ENCODE measurements around the gene AMY2B.
"Not testable (repeated sequence)": the region's sequence is repeated elsewhere in the genome, so short reads cannot be mapped to it uniquely, and the experiment has no call there.

AMY2B gene

GRCh38 chr1:103571289-103571688, at the start of gene AMY2B:
Gene AMY2B (plus strand): TSS chr1:103571589. CDS start chr1:103571603, 14 bp downstream.
- not testable (repeated sequence) for DNase-seq

- no peak for DNase-seq
These were observed 48.0 kb upstream of the AMY2B start for GRCh38 chr1:103523346-103523745.

GRCh38 chr1:103525114-103525606, 46.2 kb upstream of the AMY2B start:
- peak in 1 of 2 experiments; percentile 33 for DNase-seq

GRCh38 chr1:103525607-103526507, 45.5 kb upstream of the AMY2B start, which contains the start of gene RNPC3:
Gene RNPC3 (plus strand): TSS chr1:103525699. CDS start chr1:103526071, 372 bp downstream.
- DNase-seq, result peak; percentile 75 to 85

GRCh38 chr1:103527331-103527730, 44.1 kb upstream of the AMY2B start:
- no peak for DNase-seq

GRCh38 chr1:103529746-103530145, 41.6 kb upstream of the AMY2B start:
- no peak for DNase-seq

GRCh38 chr1:103538226-103538625, 33.2 kb upstream of the AMY2B start:
- DNase-seq, result no peak

GRCh38 chr1:103541431-103541830, 30.0 kb upstream of the AMY2B start:
- DNase-seq, result no peak

- no peak for DNase-seq
These were observed 24.9 kb upstream of the AMY2B start for GRCh38 chr1:103546496-103546895.

- DNase-seq, result no peak
These were observed 23.5 kb upstream of the AMY2B start for GRCh38 chr1:103547840-103548239.

GRCh38 chr1:103560427-103560826, 11.0 kb upstream of the AMY2B start:
- DNase-seq, result no peak

- DNase-seq, result not testable (repeated sequence)
These were observed 10.3 kb upstream of the AMY2B start for GRCh38 chr1:103561124-103561523.

- DNase-seq, result no peak
These were observed 9.6 kb upstream of the AMY2B start for GRCh38 chr1:103561643-103562395.

- no peak for DNase-seq
These were observed 8.3 kb upstream of the AMY2B start for GRCh38 chr1:103563056-103563455.

- no peak for DNase-seq
These were observed 1.9 kb upstream of the AMY2B start for GRCh38 chr1:103569493-103569892.

- no peak for DNase-seq
These were observed 4.7 kb downstream of the AMY2B start for GRCh38 chr1:103576065-103576464.

GRCh38 chr1:103576784-103577183, 5.4 kb downstream of the AMY2B start:
- DNase-seq, result not testable (repeated sequence)

GRCh38 chr1:103582464-103582863, 11.1 kb downstream of the AMY2B start:
- peak in 1 of 2 experiments; percentile 43 for DNase-seq

GRCh38 chr1:103583887-103584286, 12.5 kb downstream of the AMY2B start:
- DNase-seq, result no peak

GRCh38 chr1:103584537-103584936, 13.1 kb downstream of the AMY2B start:
- DNase-seq, result no peak

GRCh38 chr1:103602740-103603139, 31.4 kb downstream of the AMY2B start:
- not testable (repeated sequence) for DNase-seq

GRCh38 chr1:103616362-103616761, 45.0 kb downstream of the AMY2B start:
- no peak for DNase-seq

GRCh38 chr1:103616994-103617477, 45.6 kb downstream of the AMY2B start, which contains the start of gene AMY2A:
Gene AMY2A (plus strand): TSS chr1:103617427. CDS start chr1:103617441, 14 bp downstream.
- not testable (repeated sequence) for DNase-seq

All from NCI-H187 (cell line).